Measurements from ENCODE around the gene SEPTIN10. TPM values are rescaled to one million over a fixed set of nuclear protein-coding genes. Genes with fewer than 3 reads are reported as not detected.

SEPTIN10 gene
- total RNA-seq, 1 donor from 2014 or later, result 46.8 TPM

Other genes starting within 250 kb of the SEPTIN10 start
- 2.5 TPM for gene SOWAHC, start 398 bp upstream of the SEPTIN10 start, total RNA-seq
- gene RGPD5, start 180.3 kb upstream of the SEPTIN10 start, total RNA-seq, result 21.0 TPM